ENCODE data around the gene ARFRP1.
A peak's percentile ranks its signal among the peaks of the same experiment; 100 is the strongest.

Gene ARFRP1

GRCh38 chr20:63707558-63708300 is at the start of gene ARFRP1, which contains the start of gene ZGPAT:
Gene ARFRP1, minus strand, starts transcription at chr20:63707976. Its CDS starts 885 bp downstream, at chr20:63707091.
Gene ZGPAT, plus strand, starts transcription at chr20:63708039. Its CDS starts 542 bp downstream, at chr20:63708581.
- peak; percentile 93 for DNase-seq (ENCODE audit: low read depth, low spot score)

DNA sequence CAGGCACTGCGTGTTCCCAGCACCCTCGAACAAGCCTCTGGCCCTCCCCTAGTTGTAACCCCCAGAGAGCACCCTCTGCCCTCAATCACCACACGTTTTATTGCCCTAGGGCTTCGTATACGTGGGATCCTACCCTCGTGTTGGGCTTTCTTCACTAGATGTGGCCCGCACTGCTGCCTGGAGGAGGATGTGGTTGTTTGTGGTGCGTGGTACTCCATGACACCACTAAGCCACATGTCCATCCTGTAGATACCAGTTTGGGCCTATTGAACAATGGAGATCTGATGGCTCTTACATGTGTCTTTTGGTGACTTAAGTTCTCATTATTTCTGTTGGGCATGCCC is 48.8 kb upstream of the ARFRP1 start:
- no peak for DNase-seq (ENCODE audit: low read depth, low spot score)

- DNase-seq (ENCODE audit: low read depth, low spot score): no peak
Observed at GRCh38 chr20:63755933-63756647, 48.3 kb upstream of the ARFRP1 start.

DNA sequence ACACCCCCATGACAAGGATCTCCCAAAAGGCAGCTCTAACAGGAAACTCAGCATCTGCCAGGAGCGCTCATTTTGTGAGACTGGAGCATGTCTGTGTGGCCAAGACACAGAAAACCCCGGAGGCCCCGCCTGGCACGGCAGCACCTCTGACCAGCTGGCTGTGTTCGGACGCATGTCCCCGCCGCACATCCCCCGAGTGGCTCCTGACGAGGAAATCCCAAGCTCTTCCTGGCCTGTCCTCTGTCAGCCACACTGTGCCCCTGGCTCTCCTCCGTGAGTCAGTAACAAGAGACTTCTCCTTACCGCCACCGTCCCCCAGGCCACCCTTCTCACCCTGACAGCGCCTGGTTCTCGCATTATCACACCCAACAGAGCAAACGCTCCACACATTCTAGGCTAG is 46.2 kb upstream of the ARFRP1 start:
- no peak for DNase-seq (ENCODE audit: low read depth, low spot score)

DNA sequence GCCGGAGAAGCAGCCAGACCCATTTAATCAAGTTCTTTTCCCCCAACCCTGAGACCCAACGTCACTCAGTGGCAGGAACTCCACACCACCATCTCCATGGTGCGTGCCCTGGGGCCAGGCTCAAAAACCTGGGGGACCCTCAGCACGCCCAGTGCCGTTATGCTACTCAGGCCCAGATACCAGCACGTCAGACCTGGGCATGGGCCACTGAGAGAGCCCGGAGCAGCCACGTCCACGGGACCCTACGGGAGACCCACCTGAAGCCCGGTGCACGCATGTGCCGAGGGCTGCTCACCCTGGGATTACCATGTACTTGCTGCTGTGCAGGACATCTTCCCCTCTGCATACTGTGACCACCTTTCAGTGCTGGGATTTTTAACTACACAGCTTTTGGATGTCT is 45.6 kb upstream of the ARFRP1 start:
- DNase-seq (ENCODE audit: low read depth, low spot score): no peak

DNA sequence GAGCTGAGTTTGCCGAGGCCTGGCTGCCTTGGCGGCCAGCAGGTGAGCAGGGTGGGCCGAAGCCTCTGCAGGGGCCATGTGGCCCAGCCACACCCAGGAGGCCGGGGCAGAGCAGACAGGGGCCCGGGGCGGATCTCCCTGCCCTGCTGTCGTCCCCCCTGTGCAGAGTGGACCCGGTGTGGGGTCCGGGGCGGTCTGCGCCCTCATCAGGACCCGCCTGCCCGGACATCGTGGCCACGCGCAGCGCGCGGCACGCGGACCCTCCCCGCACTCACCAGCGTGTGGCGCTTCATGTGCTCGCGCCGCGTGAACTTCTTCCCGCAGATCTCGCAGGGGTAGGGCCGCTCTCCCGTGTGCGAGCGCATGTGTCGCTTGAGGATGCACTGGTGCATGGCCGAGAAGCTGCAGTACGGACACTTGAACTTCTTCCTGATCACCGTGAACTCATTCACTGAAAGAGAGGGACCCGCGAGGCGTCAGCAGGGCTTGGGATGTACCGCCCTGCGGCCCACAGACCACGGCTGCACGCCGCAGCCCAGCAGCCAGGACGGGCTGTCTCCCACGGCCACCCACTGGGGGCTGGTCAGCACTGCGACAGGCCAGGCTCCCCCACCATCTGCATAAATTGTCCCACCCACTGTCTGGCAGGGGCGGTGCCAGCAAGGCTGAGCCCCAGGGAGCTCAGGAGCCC is 44.8 kb upstream of the ARFRP1 start:
- DNase-seq (ENCODE audit: low read depth, low spot score): no peak

- DNase-seq (ENCODE audit: low read depth, low spot score): no peak
Observed at GRCh38 chr20:63751471-63752271, 43.9 kb upstream of the ARFRP1 start.

GRCh38 chr20:63750807-63751470 is 43.2 kb upstream of the ARFRP1 start:
- DNase-seq (ENCODE audit: low read depth, low spot score): no peak

GRCh38 chr20:63749597-63750508 is 42.1 kb upstream of the ARFRP1 start:
- DNase-seq (ENCODE audit: low read depth, low spot score): no peak

GRCh38 chr20:63748934-63749270 is 41.1 kb upstream of the ARFRP1 start:
- no peak for DNase-seq (ENCODE audit: low read depth, low spot score)

DNA sequence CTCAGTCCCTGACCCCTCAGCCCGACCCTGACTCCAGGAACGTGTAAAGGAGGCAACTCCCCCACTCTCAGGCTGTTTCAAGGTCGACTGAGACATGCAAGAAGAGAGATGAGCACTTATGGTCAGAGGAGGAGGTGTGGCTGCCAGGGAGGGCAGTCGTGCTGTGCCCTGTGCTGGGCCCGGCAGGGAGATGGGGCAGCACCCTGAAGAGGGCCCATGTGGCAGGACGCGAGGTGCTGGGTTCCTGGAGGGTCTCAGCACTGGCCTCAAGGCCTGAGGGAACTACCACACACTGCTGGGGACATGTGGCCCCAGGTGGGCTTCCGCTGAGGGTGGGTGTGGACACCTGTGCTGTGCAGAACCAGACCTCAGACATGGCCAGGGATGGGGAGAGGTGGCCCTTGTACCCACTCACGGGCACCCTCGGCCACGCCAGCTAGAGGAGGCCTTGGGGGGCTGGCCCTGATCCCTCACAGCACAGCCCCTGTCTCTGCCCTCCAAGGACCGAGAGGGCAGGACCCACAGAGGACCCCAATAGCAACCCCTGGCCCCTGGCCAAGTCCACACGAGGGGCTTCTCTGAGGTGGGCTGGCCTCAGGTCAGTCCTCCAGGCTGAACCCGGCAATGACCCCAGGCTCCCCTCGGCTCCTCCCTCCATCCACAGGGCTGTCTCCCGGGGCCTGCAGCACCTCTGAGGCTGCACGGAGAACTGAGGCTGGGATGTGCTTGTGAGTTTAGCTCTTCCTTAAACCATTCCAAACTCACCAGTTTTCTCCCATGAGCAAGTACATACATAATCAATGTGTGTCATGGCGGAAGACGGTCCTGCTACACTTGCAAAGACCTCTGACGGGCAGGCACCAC is 40.5 kb upstream of the ARFRP1 start:
- DNase-seq (ENCODE audit: low read depth, low spot score): no peak

DNA sequence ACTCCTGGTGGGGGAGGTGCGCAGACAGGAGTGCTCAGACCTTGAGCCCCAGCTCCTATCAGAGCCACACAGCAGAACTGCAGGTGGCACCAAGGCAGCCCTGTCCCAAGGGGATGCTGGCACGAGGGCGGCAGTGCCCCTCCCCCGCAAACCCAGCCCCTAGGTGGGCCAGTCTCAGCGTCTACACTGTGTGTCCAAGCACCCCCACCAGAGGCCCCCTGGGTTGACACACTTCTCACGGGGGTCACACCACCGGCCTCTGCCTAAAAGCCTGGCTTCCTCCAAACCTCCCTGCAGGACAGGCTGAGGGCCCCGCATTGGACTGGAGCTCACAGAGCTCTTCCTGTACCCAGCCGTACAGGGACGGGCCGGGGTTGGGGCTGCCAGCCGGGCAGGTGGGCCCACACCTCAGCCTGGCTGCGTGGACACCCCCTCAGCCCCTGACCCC is 39.9 kb upstream of the ARFRP1 start:
- no peak for DNase-seq (ENCODE audit: low read depth, low spot score)

GRCh38 chr20:63746751-63747315 is 39.1 kb upstream of the ARFRP1 start:
- no peak for DNase-seq (ENCODE audit: low read depth, low spot score)

DNA sequence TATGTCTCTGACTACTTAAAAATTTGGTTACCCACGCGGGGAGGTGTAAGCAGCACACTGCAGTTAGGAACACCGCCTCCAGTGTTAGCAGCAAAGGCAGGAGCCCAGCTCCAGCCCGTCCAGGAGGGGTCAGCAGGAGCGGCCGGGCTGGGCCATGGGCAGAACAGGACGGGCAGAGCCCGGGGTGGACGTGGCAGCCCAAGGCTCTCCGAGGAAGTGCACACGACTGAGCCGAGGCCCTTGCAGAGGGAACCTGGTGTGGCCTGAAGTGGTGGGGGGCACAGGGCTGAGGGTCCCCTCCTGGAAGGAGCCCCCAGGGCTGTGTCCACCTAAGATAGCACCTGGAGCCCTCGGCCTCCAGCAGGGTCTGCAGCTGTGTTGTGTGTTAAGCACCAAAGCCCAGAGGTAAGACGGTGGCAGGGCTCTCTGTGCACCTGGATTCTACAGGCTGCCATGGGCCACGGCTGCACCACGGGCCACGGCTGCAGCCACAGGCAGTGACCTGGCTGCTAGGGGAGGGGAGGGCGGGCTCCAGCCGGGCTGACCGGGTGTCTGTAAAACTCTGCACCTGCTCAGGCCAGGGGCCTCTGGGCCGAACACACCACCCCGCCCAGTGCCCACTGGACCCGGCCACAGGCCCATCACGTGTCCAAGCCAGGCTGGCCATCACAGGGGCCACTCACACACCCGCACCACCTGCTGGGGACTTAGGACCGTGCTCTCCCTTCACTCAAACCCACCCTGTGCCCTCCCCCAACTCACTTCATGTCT is 38.4 kb upstream of the ARFRP1 start:
- no peak for DNase-seq (ENCODE audit: low read depth, low spot score)

- DNase-seq (ENCODE audit: low read depth, low spot score): no peak
Observed at GRCh38 chr20:63745424-63745805, 37.6 kb upstream of the ARFRP1 start.

DNA sequence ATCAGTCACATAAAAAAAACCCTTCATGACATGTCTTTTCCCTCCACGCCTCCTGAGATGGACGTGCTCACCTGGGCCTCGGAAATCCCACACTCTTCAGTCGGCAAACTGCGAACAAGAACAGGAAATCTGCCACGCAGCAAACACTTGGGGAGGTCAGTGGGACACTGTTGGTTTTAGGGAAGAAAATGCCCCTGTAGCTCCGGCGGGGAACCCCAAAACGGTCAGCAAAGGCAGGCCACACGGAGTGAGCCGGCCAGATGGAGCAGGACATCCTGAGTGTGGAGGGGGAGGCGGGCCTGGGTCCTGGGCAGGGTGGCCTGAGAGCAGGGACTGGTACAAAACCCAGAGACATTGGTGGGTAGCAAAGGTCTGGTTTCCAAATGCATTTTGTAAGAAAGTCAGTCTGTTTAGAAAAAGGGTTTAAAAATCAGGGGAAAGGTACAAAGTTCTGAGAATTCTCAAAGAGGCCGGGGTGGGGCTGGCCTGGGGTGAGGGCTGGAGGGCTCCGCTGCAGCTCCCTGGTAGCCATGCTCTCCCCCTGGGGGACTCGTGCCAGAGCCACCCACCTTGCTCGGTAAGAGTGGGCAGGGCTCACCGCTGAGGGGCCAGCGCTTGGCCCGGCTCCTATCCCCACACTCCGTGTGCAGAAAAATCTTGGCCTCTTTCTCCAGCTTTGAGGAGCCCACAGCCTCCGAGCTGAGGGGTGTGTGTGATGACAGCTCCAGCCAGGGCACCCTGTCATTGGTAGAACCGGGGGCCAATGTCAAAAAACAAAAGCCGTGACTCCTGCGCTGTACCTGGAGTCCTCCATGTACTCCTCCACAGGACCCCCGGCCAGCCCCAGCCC is 37.0 kb upstream of the ARFRP1 start:
- no peak for DNase-seq (ENCODE audit: low read depth, low spot score)

- no peak for DNase-seq (ENCODE audit: low read depth, low spot score)
Observed at GRCh38 chr20:63744158-63744557, 36.4 kb upstream of the ARFRP1 start.

All from astrocyte of the hippocampus (primary cell).